HUES64 (cell line): Measurements from ENCODE around the gene AGR3.
A peak's percentile ranks its signal among the peaks of the same experiment; 100 is the strongest.

Experiments used
- H3K27ac ChIP-seq: 2 replicates; pipeline ENCODE4 v1.7.0; 2013; ENCODE audit warnings: low read depth, low read length, inconsistent platforms
- H3K27me3 ChIP-seq: 2 replicates; pipeline ENCODE4 v1.6.1; 2013; ENCODE audit warnings: mild to moderate bottlenecking, low read length; ENCODE audit not compliant: insufficient read depth
- H3K36me3 ChIP-seq: 2 replicates; pipeline ENCODE4 v1.6.1; 2013; ENCODE audit warnings: mild to moderate bottlenecking, low read length; ENCODE audit not compliant: insufficient read depth
- H3K4me1 ChIP-seq: 2 replicates; pipeline ENCODE4 v1.6.1; 2013; ENCODE audit warnings: mild to moderate bottlenecking, low read length, moderate library complexity; ENCODE audit not compliant: insufficient read depth
- H3K4me3 ChIP-seq: 2 replicates; pipeline ENCODE4 v1.5.1; 2013; ENCODE audit warnings: mild to moderate bottlenecking, low read length, moderate library complexity
- H3K9ac ChIP-seq: 2 replicates; pipeline ENCODE4 v1.6.1; 2013; ENCODE audit warnings: mild to moderate bottlenecking, low read depth, low read length
- H3K9me3 ChIP-seq: 2 replicates; pipeline ENCODE4 v1.6.1; 2013; ENCODE audit warnings: low read depth, low read length; ENCODE audit not compliant: insufficient read depth
- WGBS: fragments of 150-250, 120-280 bp; methylation state at CpG from one replicate; pipeline ENCODE4 v1.1.7; 2013; ENCODE audit warnings: missing lambda C conversion rate; 5-methylcytosine and 5-hydroxymethylcytosine counted together

The AGR3 gene

GRCh38 chr7:16916738-16917137, 35.0 kb upstream of the AGR3 start:
- no peaks in the 10 kb centered on the region for H3K27me3 ChIP-seq
- H3K9ac ChIP-seq: no peak overlapping the region
- no peak overlapping the region for H3K27ac ChIP-seq
- H3K9me3 ChIP-seq: no peaks in the 10 kb centered on the region
- 87% methylated on average over 5 of the region's 5 CpGs for WGBS
- H3K36me3 ChIP-seq: no peaks in the 10 kb centered on the region
- H3K4me1 ChIP-seq: peaks cover 18% of the 10 kb centered on the region
- no peak overlapping the region; the same call in 1 of the 2 replicates for H3K4me3 ChIP-seq

- Histone ChIP-seq H3K4me3 (no peak overlapping the region), H3K9me3 (no peaks in the 10 kb centered on the region), H3K27me3 (no peaks in the 10 kb centered on the region), H3K4me1 (peaks cover 14% of the 10 kb centered on the region), H3K36me3 (no peaks in the 10 kb centered on the region), H3K27ac (no peak overlapping the region), H3K9ac (no peak overlapping the region)
- 58% methylated on average over 1 of the region's 1 CpG for WGBS
Measured at GRCh38 chr7:16916105-16916639, 34.4 kb upstream of the AGR3 start.

GRCh38 chr7:16915405-16915804, 33.6 kb upstream of the AGR3 start:
- peaks cover 14% of the 10 kb centered on the region for H3K4me1 ChIP-seq
- H3K4me3 ChIP-seq: no peak overlapping the region
- H3K9ac ChIP-seq: no peak overlapping the region
- no peaks in the 10 kb centered on the region for H3K36me3 ChIP-seq
- WGBS: 93% methylated on average over 4 of the region's 4 CpGs
- no peaks in the 10 kb centered on the region for H3K27me3 ChIP-seq
- H3K9me3 ChIP-seq: no peaks in the 10 kb centered on the region
- H3K27ac ChIP-seq: no peak overlapping the region

GRCh38 chr7:16914771-16915170, 33.0 kb upstream of the AGR3 start:
- no peaks in the 10 kb centered on the region for H3K9me3 ChIP-seq
- no peaks in the 10 kb centered on the region for H3K27me3 ChIP-seq
- no peak overlapping the region for H3K4me3 ChIP-seq
- H3K9ac ChIP-seq: no peak overlapping the region
- no peak overlapping the region for H3K27ac ChIP-seq
- no peaks in the 10 kb centered on the region for H3K36me3 ChIP-seq
- 93% methylated on average over 4 of the region's 4 CpGs for WGBS
- peaks cover 14% of the 10 kb centered on the region for H3K4me1 ChIP-seq

- WGBS: 79% methylated on average over 5 of the region's 5 CpGs
- H3K4me1 ChIP-seq: peaks cover 16% of the 10 kb centered on the region
- no peak overlapping the region for H3K4me3 ChIP-seq
- H3K27me3 ChIP-seq: no peaks in the 10 kb centered on the region
- H3K9ac ChIP-seq: no peak overlapping the region
- no peak overlapping the region for H3K27ac ChIP-seq
- H3K36me3 ChIP-seq: no peaks in the 10 kb centered on the region
- no peaks in the 10 kb centered on the region for H3K9me3 ChIP-seq
Measured at GRCh38 chr7:16913643-16914042, 31.9 kb upstream of the AGR3 start.

- 92% methylated on average over 4 of the region's 4 CpGs for WGBS
- Histone ChIP-seq H3K4me1 (peaks cover 18% of the 10 kb centered on the region), H3K4me3 (no peak overlapping the region), H3K9ac (no peak overlapping the region), H3K27me3 (no peaks in the 10 kb centered on the region), H3K27ac (no peak overlapping the region), H3K36me3 (no peaks in the 10 kb centered on the region), H3K9me3 (no peaks in the 10 kb centered on the region)
Measured at GRCh38 chr7:16912540-16912939, 30.8 kb upstream of the AGR3 start.

- WGBS: 84% methylated on average over 3 of the region's 3 CpGs
- H3K27ac ChIP-seq: no peak overlapping the region
- no peak overlapping the region for H3K4me3 ChIP-seq
- H3K9ac ChIP-seq: no peak overlapping the region
- peaks cover 34% of the 10 kb centered on the region for H3K4me1 ChIP-seq
- H3K27me3 ChIP-seq: no peaks in the 10 kb centered on the region
- no peaks in the 10 kb centered on the region for H3K9me3 ChIP-seq
- no peaks in the 10 kb centered on the region for H3K36me3 ChIP-seq
Measured at GRCh38 chr7:16908561-16908960, 26.8 kb upstream of the AGR3 start.

- 54% methylated on average over 4 of the region's 5 CpGs for WGBS
- Histone ChIP-seq H3K9ac (no peak overlapping the region), H3K4me3 (0 out of 2 replicates have a peak overlapping the region, but pooled peaks have one; percentile 6), H3K36me3 (no peaks in the 10 kb centered on the region), H3K9me3 (no peaks in the 10 kb centered on the region), H3K4me1 (peaks cover 35% of the 10 kb centered on the region), H3K27me3 (no peaks in the 10 kb centered on the region), H3K27ac (peak overlapping the region; percentile 27)
Measured at GRCh38 chr7:16905300-16906044, 23.7 kb upstream of the AGR3 start.

GRCh38 chr7:16904076-16904475, 22.3 kb upstream of the AGR3 start:
- H3K27me3 ChIP-seq: no peaks in the 10 kb centered on the region
- H3K4me3 ChIP-seq: no peak overlapping the region
- peaks cover 35% of the 10 kb centered on the region for H3K4me1 ChIP-seq
- WGBS: no CpG with 5 or more reads among the region's 2 CpGs
- H3K9ac ChIP-seq: no peak overlapping the region
- no peaks in the 10 kb centered on the region for H3K36me3 ChIP-seq
- no peak overlapping the region for H3K27ac ChIP-seq
- H3K9me3 ChIP-seq: 0 out of 2 replicates have a peak, but pooled peaks cover 3% of the 10 kb centered on the region

- no peak overlapping the region for H3K4me3 ChIP-seq
- WGBS: 94% methylated on average over 3 of the region's 4 CpGs
- H3K36me3 ChIP-seq: no peaks in the 10 kb centered on the region
- H3K4me1 ChIP-seq: peaks cover 18% of the 10 kb centered on the region
- H3K27me3 ChIP-seq: no peaks in the 10 kb centered on the region
- no peak overlapping the region for H3K27ac ChIP-seq
- no peak overlapping the region for H3K9ac ChIP-seq
- H3K9me3 ChIP-seq: peaks cover 15% of the 10 kb centered on the region; the same call in 1 of the 2 replicates
Measured at GRCh38 chr7:16900209-16900768, 18.5 kb upstream of the AGR3 start.

- Histone ChIP-seq H3K4me3 (no peak overlapping the region), H3K27ac (no peak overlapping the region), H3K4me1 (no peaks in the 10 kb centered on the region), H3K9me3 (no peaks in the 10 kb centered on the region), H3K27me3 (no peaks in the 10 kb centered on the region), H3K36me3 (no peaks in the 10 kb centered on the region), H3K9ac (no peak overlapping the region)
- 96% methylated on average over 1 of the region's 1 CpG for WGBS
Measured at GRCh38 chr7:16891874-16892643, 10.3 kb upstream of the AGR3 start.
